Gastroesophageal sphincter (tissue), 4 donors: ENCODE measurements around the gene NEK10. TPM values are rescaled to one million over a fixed set of nuclear protein-coding genes. Genes with fewer than 3 reads are reported as not detected.
A peak's percentile ranks its signal among the peaks of the same experiment; 100 is the strongest.
"Not testable (repeated sequence)": the region's sequence is repeated elsewhere in the genome, so short reads cannot be mapped to it uniquely, and the experiment has no call there.

ENCODE experiments used
- ATAC-seq: fragments of 150-250 bp; one replicate; pipeline ENCODE4 v1.9.1; 2016; ENCODE audit warnings: mild to moderate bottlenecking, moderate library complexity
- H3K27ac ChIP-seq, 4 donors: fragments of 200-600 bp; sonication (generic) in 3 of 4; 1 replicate in 3 of 4; 2 replicates in 1 of 4; pipeline ENCODE4 v1.5.1; 2016 to 2019
- H3K27me3 ChIP-seq: fragments of 200-600 bp; sonication (generic); one replicate; pipeline ENCODE4 v1.5.1; 2019
- H3K36me3 ChIP-seq, 2 donors: fragments of 200-600 bp; sonication (generic); one replicate each; pipeline ENCODE4 v1.5.1; 2019; ENCODE audit warnings: control low read depth in 1 of 2
- H3K4me1 ChIP-seq, 3 donors: fragments of 200-600 bp; sonication (generic); 1 replicate in 2 of 3; 2 replicates in 1 of 3; pipeline ENCODE4 v1.5.1; 2016 to 2019; ENCODE audit warnings: control low read depth in 2 of 3
- H3K4me3 ChIP-seq, 2 donors: fragments of 200-600 bp; sonication (generic); one replicate each; pipeline ENCODE4 v1.5.1; 2019; ENCODE audit warnings: mild to moderate bottlenecking in 1 of 2, moderate library complexity in 1 of 2
- H3K9me3 ChIP-seq, 3 donors: fragments of 200-600 bp; sonication (generic); one replicate each; pipeline ENCODE4 v1.5.1; 2017 to 2019; ENCODE audit warnings: control low read depth in 2 of 3
- EP300 ChIP-seq: sonication (generic); formaldehyde crosslinking; IDR thresholded peaks from one replicate; pipeline ENCODE4 v1.6.1; 2017; ENCODE audit warnings: antibody characterized with exemption, mild to moderate bottlenecking
- POLR2A ChIP-seq, 2 donors: fragments of 450-650 bp; IDR thresholded peaks; one replicate each; pipeline ENCODE4 v1.6.1; 2017; ENCODE audit warnings: antibody characterized with exemption in 2 of 2, mild to moderate bottlenecking in 2 of 2, moderate library complexity in 1 of 2
- POLR2AphosphoS5 ChIP-seq: sonication (generic); formaldehyde crosslinking; IDR thresholded peaks from one replicate; pipeline ENCODE4 v1.6.1; 2017; ENCODE audit warnings: antibody characterized with exemption
- WGBS, 2 donors: methylation state at CpG; one replicate each; pipeline ENCODE4 v1.1.5; 2018; ENCODE audit warnings: low coverage in 1 of 2; 5-methylcytosine and 5-hydroxymethylcytosine counted together
- total RNA-seq, 4 donors: library from RNA; depleted of rRNA; stranded (reverse); fragments of >200 nt; gene quantifications; one replicate each; pipeline ENCODE4 v1.1.0, GENCODE V29; 2016
- TF ChIP-seq, protein P1 (sequence below), 4 experiments: fragments of 200-600 bp in 2 of 4; fragments of 450-650 bp in 2 of 4; sonication (generic) in 1 of 4; IDR thresholded peaks; one replicate each; pipeline ENCODE4 v1.5.1; 2017 to 2019; ENCODE audit warnings: antibody characterized with exemption in 4 of 4, mild to moderate bottlenecking in 2 of 4, moderate library complexity in 2 of 4

NEK10 gene
- total RNA-seq, 4 donors from 2014 or later, result 0.62 to 2.7 (median 1.5) TPM

DNA sequence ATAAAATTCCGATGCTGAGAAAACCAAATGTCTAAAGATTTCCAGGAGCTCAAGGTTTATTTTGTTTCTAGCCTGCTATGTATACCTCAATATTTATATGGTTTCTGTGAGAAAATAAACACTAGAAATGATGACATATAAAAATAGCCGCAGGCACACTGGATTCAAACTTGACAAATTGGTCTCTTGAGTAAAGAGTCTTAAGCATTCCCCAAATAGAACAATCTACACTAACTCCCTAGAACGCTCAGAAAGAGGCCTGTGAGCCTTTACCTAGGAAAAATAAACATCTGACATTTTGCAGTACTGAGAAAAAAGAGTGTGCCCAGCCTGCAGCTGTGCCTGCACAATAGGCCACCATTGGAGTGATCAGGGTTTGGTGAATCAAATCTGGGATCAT is 75.2 kb downstream of the NEK10 start:
- no peak overlapping the region for H3K4me3 ChIP-seq
- H3K36me3 ChIP-seq, result no peaks in the 10 kb centered on the region
- H3K27me3 ChIP-seq, result no peaks in the 10 kb centered on the region
- ATAC-seq, result peak; percentile 10
- WGBS, 2 donors, result 7 to 28% methylated on average over 3 of the region's 3 CpGs
- H3K9me3 ChIP-seq, result no peaks in the 10 kb centered on the region
- peaks cover 3 to 50% (median 8%) of the 10 kb centered on the region in 3 donors for H3K4me1 ChIP-seq
- TF ChIP-seq, protein P1, sequence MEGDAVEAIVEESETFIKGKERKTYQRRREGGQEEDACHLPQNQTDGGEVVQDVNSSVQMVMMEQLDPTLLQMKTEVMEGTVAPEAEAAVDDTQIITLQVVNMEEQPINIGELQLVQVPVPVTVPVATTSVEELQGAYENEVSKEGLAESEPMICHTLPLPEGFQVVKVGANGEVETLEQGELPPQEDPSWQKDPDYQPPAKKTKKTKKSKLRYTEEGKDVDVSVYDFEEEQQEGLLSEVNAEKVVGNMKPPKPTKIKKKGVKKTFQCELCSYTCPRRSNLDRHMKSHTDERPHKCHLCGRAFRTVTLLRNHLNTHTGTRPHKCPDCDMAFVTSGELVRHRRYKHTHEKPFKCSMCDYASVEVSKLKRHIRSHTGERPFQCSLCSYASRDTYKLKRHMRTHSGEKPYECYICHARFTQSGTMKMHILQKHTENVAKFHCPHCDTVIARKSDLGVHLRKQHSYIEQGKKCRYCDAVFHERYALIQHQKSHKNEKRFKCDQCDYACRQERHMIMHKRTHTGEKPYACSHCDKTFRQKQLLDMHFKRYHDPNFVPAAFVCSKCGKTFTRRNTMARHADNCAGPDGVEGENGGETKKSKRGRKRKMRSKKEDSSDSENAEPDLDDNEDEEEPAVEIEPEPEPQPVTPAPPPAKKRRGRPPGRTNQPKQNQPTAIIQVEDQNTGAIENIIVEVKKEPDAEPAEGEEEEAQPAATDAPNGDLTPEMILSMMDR (IDR thresholded peaks at IDR 0.05), result no peak
- TF ChIP-seq POLR2A (IDR thresholded peaks at IDR 0.05) (no peak), EP300 (no peak), POLR2AphosphoS5 (no peak)
- H3K27ac ChIP-seq, result peak overlapping the region in 3 of 4 donors; percentile 4 to 51 (median 31)

DNA sequence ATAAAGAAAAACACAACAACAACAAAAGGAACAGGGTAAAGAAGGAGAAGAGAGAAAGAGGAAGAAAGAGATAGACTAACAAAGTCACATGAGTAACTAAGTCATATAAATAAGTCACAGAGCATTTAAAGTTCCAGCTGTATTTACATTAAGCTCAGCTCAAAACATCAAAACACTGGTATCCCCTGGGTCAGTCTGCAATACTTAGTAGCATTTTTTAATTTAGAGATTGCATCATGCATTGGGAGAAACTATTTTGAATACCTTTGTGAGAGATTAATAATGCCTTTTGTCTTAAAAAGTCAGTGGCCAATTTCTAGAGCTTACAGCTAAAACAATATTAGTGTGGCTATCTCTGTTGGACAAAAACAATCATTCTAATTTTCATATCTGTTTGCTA is 78.4 kb downstream of the NEK10 start:
- H3K27me3 ChIP-seq, result no peaks in the 10 kb centered on the region
- TF ChIP-seq POLR2AphosphoS5 (no peak), POLR2A (IDR thresholded peaks at IDR 0.05) (no peak), EP300 (no peak)
- TF ChIP-seq, protein P1 (IDR thresholded peaks at IDR 0.05), result no peak
- ATAC-seq, result no peak

DNA sequence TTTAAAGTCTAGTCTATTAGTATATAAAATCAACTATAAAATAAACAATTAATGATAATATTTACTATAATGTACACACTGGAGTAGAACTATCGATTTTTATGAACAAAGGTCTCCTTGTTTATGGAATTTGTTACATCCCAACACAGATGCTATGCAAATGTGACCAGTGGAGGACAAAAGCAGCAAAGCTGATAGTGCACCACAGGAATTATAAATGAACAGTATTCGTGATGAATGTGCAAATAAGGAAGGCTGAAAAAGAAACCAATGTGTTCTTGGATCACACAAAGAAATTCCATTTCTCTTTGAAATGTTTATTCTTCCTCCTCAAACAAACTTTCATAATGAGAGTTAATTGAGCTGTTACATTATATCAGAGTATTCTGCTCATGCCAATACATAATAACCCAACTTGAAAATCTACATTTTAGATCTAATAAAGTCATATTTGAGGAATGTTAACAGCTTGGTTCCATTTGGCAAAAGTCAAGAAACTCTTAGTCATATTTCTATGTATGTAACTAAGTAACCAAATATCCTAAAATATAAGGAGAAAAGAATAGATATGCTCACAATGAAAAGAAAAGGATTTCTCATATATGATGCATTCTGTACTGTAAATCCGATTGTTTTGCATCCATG is 79.3 kb downstream of the NEK10 start:
- Histone ChIP-seq H3K27ac (no peak overlapping the region), H3K27me3 (no peaks in the 10 kb centered on the region), H3K9me3 (no peaks in the 10 kb centered on the region), H3K4me1 (peaks cover 3 to 45% (median 8%) of the 10 kb centered on the region in 3 donors), H3K36me3 (no peaks in the 10 kb centered on the region), H3K4me3 (no peak overlapping the region)
- 13 to 21% methylated on average over 3 of the region's 3 CpGs for WGBS, 2 donors
- TF ChIP-seq, protein P1 (IDR thresholded peaks at IDR 0.05), result no peak
- no peak for TF ChIP-seq EP300
- TF ChIP-seq POLR2A (IDR thresholded peaks at IDR 0.05), result no peak
- no peak for TF ChIP-seq POLR2AphosphoS5
- ATAC-seq, result no peak

More for the DNA sequence above, 78.4 kb downstream of the NEK10 start:
- Histone ChIP-seq H3K4me1 (peaks cover 3 to 50% (median 8%) of the 10 kb centered on the region in 3 donors), H3K36me3 (no peaks in the 10 kb centered on the region), H3K27ac (no peak overlapping the region), H3K4me3 (no peak overlapping the region), H3K9me3 (no peaks in the 10 kb centered on the region)

DNA sequence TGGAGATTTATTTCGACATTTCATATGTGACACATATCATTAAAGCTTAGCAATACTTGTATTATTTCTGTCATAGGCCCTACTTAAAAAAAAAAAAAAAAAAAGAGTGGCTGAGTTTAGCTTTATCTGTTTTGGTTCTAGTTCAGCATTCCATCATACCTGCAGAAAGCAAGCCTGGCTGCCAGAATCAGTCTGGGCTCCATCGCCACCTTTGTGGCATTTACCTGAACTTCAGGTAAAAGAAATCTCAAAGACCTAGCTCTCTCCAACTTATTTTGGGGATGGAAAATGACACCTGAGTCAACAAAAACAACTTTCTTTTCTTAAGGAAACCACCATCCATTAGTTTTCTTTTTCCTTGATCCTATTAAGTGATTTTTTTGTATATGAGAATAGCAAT is 82.1 kb downstream of the NEK10 start:
- TF ChIP-seq POLR2A (IDR thresholded peaks at IDR 0.05), result no peak
- TF ChIP-seq, protein P1 (IDR thresholded peaks at IDR 0.05), result no peak
- no peak for TF ChIP-seq EP300
- no peak for TF ChIP-seq POLR2AphosphoS5
- 93 to 100% methylated on average over 2 of the region's 2 CpGs for WGBS, 2 donors
- ATAC-seq, result no peak
- no peaks in the 10 kb centered on the region for H3K36me3 ChIP-seq
- H3K4me3 ChIP-seq, result no peak overlapping the region
- H3K9me3 ChIP-seq, result no peaks in the 10 kb centered on the region
- H3K27ac ChIP-seq, result no peak overlapping the region
- no peaks in the 10 kb centered on the region for H3K27me3 ChIP-seq
- H3K4me1 ChIP-seq, result peaks cover 3 to 22% (median 5%) of the 10 kb centered on the region in 3 donors

DNA sequence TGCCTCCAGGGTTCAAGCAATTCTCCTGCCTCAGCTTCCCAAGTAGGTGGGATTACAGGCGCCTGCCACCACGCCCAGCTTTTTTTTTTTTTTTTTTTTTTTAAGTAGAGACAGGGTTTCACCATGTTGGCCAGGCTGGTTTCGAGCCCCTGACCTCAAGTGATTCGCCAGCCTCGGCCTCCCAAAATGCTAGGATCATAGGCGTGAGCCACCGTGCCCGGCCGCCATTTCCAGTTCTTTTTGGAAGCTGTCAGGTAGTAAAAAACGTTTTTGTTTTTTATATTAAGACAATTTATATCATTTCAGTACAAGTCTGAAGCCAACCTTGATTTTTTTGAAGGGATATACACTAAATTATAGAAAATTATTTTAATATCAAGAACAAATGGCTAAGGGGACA is 82.7 kb downstream of the NEK10 start:
- not testable (repeated sequence) for H3K4me3 ChIP-seq, H3K9me3 ChIP-seq, H3K27ac ChIP-seq, H3K36me3 ChIP-seq, H3K27me3 ChIP-seq, ATAC-seq
- H3K4me1 ChIP-seq, result peaks cover 3 to 22% (median 5%) of the 10 kb centered on the region in 3 donors
- WGBS, 2 donors, result 89 to 100% methylated on average over 3 to 5 of the region's 10 CpGs
